Lower leg skin (tissue), 4 donors: ENCODE measurements around the gene BCL2L11. TPM values are rescaled to one million over a fixed set of nuclear protein-coding genes. Genes with fewer than 3 reads are reported as not detected.

Experiments used
- DNase-seq, 2 donors: peaks; one replicate each; pipeline ENCODE4 v3.0.0-alpha.2; 2019; ENCODE audit warnings: low spot score in 2 of 2
- H3K4me3 ChIP-seq: fragments of 200-600 bp; sonication (generic); 2 replicates; pipeline ENCODE4 v1.5.1; 2017; ENCODE audit warnings: mild to moderate bottlenecking, low read depth; ENCODE audit not compliant: poor library complexity, severe bottlenecking
- CTCF ChIP-seq, 3 donors: fragments of 450-650 bp; IDR thresholded peaks; one replicate each; pipeline ENCODE4 v1.5.1; 2016; ENCODE audit warnings: antibody characterized with exemption in 3 of 3, mild to moderate bottlenecking in 3 of 3, moderate library complexity in 2 of 3
- POLR2A ChIP-seq, 2 donors: fragments of 450-650 bp; IDR thresholded peaks; one replicate each; pipeline ENCODE4 v1.6.1; 2016 to 2017; ENCODE audit warnings: antibody characterized with exemption in 2 of 2, mild to moderate bottlenecking in 1 of 2, moderate library complexity in 1 of 2
- WGBS, 2 donors: methylation state at CpG; one replicate each; pipeline ENCODE4 v1.1.5; 2018; 5-methylcytosine and 5-hydroxymethylcytosine counted together
- intact Hi-C: fragments of 100-400 bp; cut with DNase I; formaldehyde crosslinking; loops from one replicate; pipeline ENCODE4 v1.15.0; 2023; ENCODE audit warnings: low total_unique reads
- total RNA-seq, 4 donors: library from RNA; depleted of rRNA; stranded (reverse); fragments of >200 nt; gene quantifications; one replicate each; pipeline ENCODE4 v1.1.0, GENCODE V29; 2016

Gene BCL2L11
- total RNA-seq, 4 donors from 2014 or later, result 5.4 to 17.2 (median 13.2) TPM

- intact Hi-C loops, result no loop called here
- TF ChIP-seq CTCF (IDR thresholded peaks at IDR 0.05) (no peak), POLR2A (IDR thresholded peaks at IDR 0.05) (no peak)
- DNase-seq, result no peak
- WGBS, 2 donors, result 66 to 100% methylated on average over 2 of the region's 2 CpGs
- no peak overlapping the region for H3K4me3 ChIP-seq
Measured at GRCh38 chr2:111189106-111189505, 68.4 kb downstream of the BCL2L11 start.

- TF ChIP-seq POLR2A (IDR thresholded peaks at IDR 0.05) (no peak), CTCF (IDR thresholded peaks at IDR 0.05) (no peak)
- no peak for DNase-seq
- WGBS, 2 donors, result 86 to 94% methylated on average over 7 of the region's 7 CpGs
Measured at GRCh38 chr2:111190816-111191540, 70.3 kb downstream of the BCL2L11 start.

GRCh38 chr2:111191877-111192276 is 71.2 kb downstream of the BCL2L11 start:
- intact Hi-C loops, result loop anchor here (2.0 kb wide), 1 partner anchor 211 kb away; no protein-coding TSS in a partner anchor
- TF ChIP-seq POLR2A (IDR thresholded peaks at IDR 0.05) (no peak), CTCF (IDR thresholded peaks at IDR 0.05) (no peak)
- WGBS, 2 donors, result 68 to 84% methylated on average over 5 of the region's 5 CpGs
- no peak overlapping the region for H3K4me3 ChIP-seq
- no peak for DNase-seq

More at GRCh38 chr2:111190816-111191540, 70.3 kb downstream of the BCL2L11 start:
- intact Hi-C loops, result no loop called here
- H3K4me3 ChIP-seq, result no peak overlapping the region

GRCh38 chr2:111192776-111193368 is 72.2 kb downstream of the BCL2L11 start:
- H3K4me3 ChIP-seq, result no peak overlapping the region
- intact Hi-C loops, result loop anchor here (2.0 kb wide), 1 partner anchor 212 kb away; no protein-coding TSS in a partner anchor
- WGBS, 2 donors, result 0 to 78% methylated on average over 1 of the region's 1 CpG
- DNase-seq, result no peak
- TF ChIP-seq CTCF (IDR thresholded peaks at IDR 0.05), result no peak
- no peak for TF ChIP-seq POLR2A (IDR thresholded peaks at IDR 0.05)

GRCh38 chr2:111194835-111195621 is 74.3 kb downstream of the BCL2L11 start:
- WGBS, 2 donors, result 84 to 85% methylated on average over 8 of the region's 8 CpGs
- no peak for TF ChIP-seq POLR2A (IDR thresholded peaks at IDR 0.05)
- TF ChIP-seq CTCF (IDR thresholded peaks at IDR 0.05), result no peak
- DNase-seq, result no peak
- intact Hi-C loops, result no loop called here
- no peak overlapping the region for H3K4me3 ChIP-seq
